Measurements from ENCODE around the gene UCN. TPM values are rescaled to one million over a fixed set of nuclear protein-coding genes. Genes with fewer than 3 reads are reported as not detected.

Gene UCN
- total and polyA plus RNA-seq, 2 donors (not counting 1 experiment from before 2014, with no cell fraction given) = 1.2 TPM; not detected in 1

DNA sequence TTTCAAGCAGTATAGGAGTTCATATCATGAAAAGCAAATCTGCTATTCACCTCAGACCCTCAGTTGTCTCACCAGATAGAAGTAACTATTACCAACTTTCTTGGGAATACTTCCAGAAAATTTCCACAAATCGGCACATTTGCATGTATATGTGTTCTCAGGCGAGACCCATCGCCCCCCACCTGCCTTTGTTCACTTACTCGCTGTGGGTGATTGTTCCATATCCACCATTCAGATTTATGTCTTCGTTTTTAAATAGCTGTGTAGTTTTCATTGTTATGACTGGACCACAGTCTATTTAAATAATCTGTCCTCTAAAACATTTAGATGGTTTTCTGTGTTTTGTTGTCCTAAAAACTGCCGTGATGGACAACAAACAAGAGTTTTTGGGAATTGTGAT, 22.8 kb downstream of the UCN start:
- TF ChIP-seq EZH2 (IDR thresholded peaks at IDR 0.05; ENCODE audit: low read length, missing control alignments) (no peak), CTCF (conservative IDR thresholded peaks at IDR 0.05 in 1 of 2, IDR thresholded peaks at IDR 0.05 in 1 of 2; ENCODE audit: low read depth in 1 of 2, low read length in 2 of 2) (no peak)

GRCh38 chr2:27284996-27285395, 23.2 kb downstream of the UCN start:
- Histone ChIP-seq H3K9ac (ENCODE audit: insufficient read depth, low read length) (no peak overlapping the region), H3K27ac (ENCODE audit: insufficient read depth, low read length) (no peak overlapping the region), H4K20me1 (ENCODE audit: control insufficient read depth, extremely low read depth, insufficient read depth, low read length) (no peaks in the 10 kb centered on the region), H3K4me3 (replicated peaks in 1 of 4; ENCODE audit: control extremely low read depth in 1 of 4, insufficient read depth in 1 of 4, low read depth in 3 of 4, low read length in 4 of 4) (no peak overlapping the region), H3K79me2 (ENCODE audit: control insufficient read depth, insufficient read depth, low read length) (no peaks in the 10 kb centered on the region), H3K36me3 (ENCODE audit: control insufficient read depth, insufficient read depth, low read length) (no peaks in the 10 kb centered on the region), H3K4me1 (ENCODE audit: control insufficient read depth, extremely low read depth, insufficient read depth, low read length) (peaks cover 7% of the 10 kb centered on the region), H3K9me3 (ENCODE audit: control insufficient read depth, insufficient read depth, low read depth, low read length) (no peaks in the 10 kb centered on the region), H2AFZ (ENCODE audit: low read length) (no peak overlapping the region), H3K4me2 (ENCODE audit: extremely low read depth, insufficient read depth, low read length) (no peak overlapping the region), H3K27me3 (ENCODE audit: control insufficient read depth, insufficient read depth, low read length) (no peaks in the 10 kb centered on the region)
- TF ChIP-seq EZH2 (IDR thresholded peaks at IDR 0.05; ENCODE audit: low read length, missing control alignments) = no peak
- TF ChIP-seq CTCF (conservative IDR thresholded peaks at IDR 0.05 in 1 of 2, IDR thresholded peaks at IDR 0.05 in 1 of 2; ENCODE audit: low read depth in 1 of 2, low read length in 2 of 2) = no peak
- no peak for DNase-seq (ENCODE audit: low read depth in 2 of 2)

More for the DNA sequence above, 22.8 kb downstream of the UCN start:
- Histone ChIP-seq H3K79me2 (ENCODE audit: control insufficient read depth, insufficient read depth, low read length) (no peaks in the 10 kb centered on the region), H3K4me3 (replicated peaks in 1 of 4; ENCODE audit: control extremely low read depth in 1 of 4, insufficient read depth in 1 of 4, low read depth in 3 of 4, low read length in 4 of 4) (no peak overlapping the region), H4K20me1 (ENCODE audit: control insufficient read depth, extremely low read depth, insufficient read depth, low read length) (no peaks in the 10 kb centered on the region), H3K36me3 (ENCODE audit: control insufficient read depth, insufficient read depth, low read length) (no peaks in the 10 kb centered on the region), H3K9ac (ENCODE audit: insufficient read depth, low read length) (no peak overlapping the region), H3K27ac (ENCODE audit: insufficient read depth, low read length) (no peak overlapping the region), H3K27me3 (ENCODE audit: control insufficient read depth, insufficient read depth, low read length) (no peaks in the 10 kb centered on the region), H3K4me1 (ENCODE audit: control insufficient read depth, extremely low read depth, insufficient read depth, low read length) (peaks cover 7% of the 10 kb centered on the region), H3K4me2 (ENCODE audit: extremely low read depth, insufficient read depth, low read length) (no peak overlapping the region), H2AFZ (ENCODE audit: low read length) (no peak overlapping the region), H3K9me3 (ENCODE audit: control insufficient read depth, insufficient read depth, low read depth, low read length) (no peaks in the 10 kb centered on the region)
- DNase-seq (ENCODE audit: low read depth in 2 of 2) = no peak

DNA sequence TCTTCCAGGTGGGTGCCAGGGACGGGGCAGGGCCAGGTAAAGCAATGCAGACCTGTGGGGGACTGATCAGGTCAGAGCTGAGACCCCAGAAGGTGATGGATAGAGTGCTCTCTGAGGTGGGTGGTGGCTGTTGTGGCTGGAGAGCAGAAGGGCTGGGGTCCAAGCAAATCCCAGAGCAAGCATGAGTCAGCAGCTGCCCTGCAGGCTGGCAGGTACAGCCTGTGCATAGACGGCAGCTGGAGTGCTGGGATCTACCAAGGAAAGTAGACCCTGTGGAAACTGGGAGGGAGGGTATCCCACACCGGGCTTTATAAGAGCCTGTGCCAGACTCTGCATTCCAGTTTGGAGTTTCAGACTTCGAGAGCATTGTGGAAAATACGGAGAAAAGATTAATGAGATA, 25.4 kb downstream of the UCN start:
- H3K9ac ChIP-seq (ENCODE audit: insufficient read depth, low read length) = no peak overlapping the region
- H3K4me1 ChIP-seq (ENCODE audit: control insufficient read depth, extremely low read depth, insufficient read depth, low read length) = peaks cover 7% of the 10 kb centered on the region
- no peaks in the 10 kb centered on the region for H3K36me3 ChIP-seq (ENCODE audit: control insufficient read depth, insufficient read depth, low read length)
- H4K20me1 ChIP-seq (ENCODE audit: control insufficient read depth, extremely low read depth, insufficient read depth, low read length) = no peaks in the 10 kb centered on the region
- DNase-seq (ENCODE audit: low read depth in 2 of 2) = no peak
- no peak overlapping the region for H3K4me2 ChIP-seq (ENCODE audit: extremely low read depth, insufficient read depth, low read length)
- no peak overlapping the region for H3K27ac ChIP-seq (ENCODE audit: insufficient read depth, low read length)
- H3K9me3 ChIP-seq (ENCODE audit: control insufficient read depth, insufficient read depth, low read depth, low read length) = no peaks in the 10 kb centered on the region
- no peak overlapping the region for H3K4me3 ChIP-seq (replicated peaks in 1 of 4; ENCODE audit: control extremely low read depth in 1 of 4, insufficient read depth in 1 of 4, low read depth in 3 of 4, low read length in 4 of 4)
- no peaks in the 10 kb centered on the region for H3K27me3 ChIP-seq (ENCODE audit: control insufficient read depth, insufficient read depth, low read length)
- H2AFZ ChIP-seq (ENCODE audit: low read length) = no peak overlapping the region
- H3K79me2 ChIP-seq (ENCODE audit: control insufficient read depth, insufficient read depth, low read length) = no peaks in the 10 kb centered on the region
- TF ChIP-seq EZH2 (IDR thresholded peaks at IDR 0.05; ENCODE audit: low read length, missing control alignments) (no peak), CTCF (conservative IDR thresholded peaks at IDR 0.05 in 1 of 2, IDR thresholded peaks at IDR 0.05 in 1 of 2; ENCODE audit: low read depth in 1 of 2, low read length in 2 of 2) (no peak)
